ENCODE data around the gene ECEL1. TPM values are rescaled to one million over a fixed set of nuclear protein-coding genes. Genes with fewer than 3 reads are reported as not detected.

The ECEL1 gene
- polyA plus RNA-seq, 3 donors from 2014 or later, result not detected

DNA sequence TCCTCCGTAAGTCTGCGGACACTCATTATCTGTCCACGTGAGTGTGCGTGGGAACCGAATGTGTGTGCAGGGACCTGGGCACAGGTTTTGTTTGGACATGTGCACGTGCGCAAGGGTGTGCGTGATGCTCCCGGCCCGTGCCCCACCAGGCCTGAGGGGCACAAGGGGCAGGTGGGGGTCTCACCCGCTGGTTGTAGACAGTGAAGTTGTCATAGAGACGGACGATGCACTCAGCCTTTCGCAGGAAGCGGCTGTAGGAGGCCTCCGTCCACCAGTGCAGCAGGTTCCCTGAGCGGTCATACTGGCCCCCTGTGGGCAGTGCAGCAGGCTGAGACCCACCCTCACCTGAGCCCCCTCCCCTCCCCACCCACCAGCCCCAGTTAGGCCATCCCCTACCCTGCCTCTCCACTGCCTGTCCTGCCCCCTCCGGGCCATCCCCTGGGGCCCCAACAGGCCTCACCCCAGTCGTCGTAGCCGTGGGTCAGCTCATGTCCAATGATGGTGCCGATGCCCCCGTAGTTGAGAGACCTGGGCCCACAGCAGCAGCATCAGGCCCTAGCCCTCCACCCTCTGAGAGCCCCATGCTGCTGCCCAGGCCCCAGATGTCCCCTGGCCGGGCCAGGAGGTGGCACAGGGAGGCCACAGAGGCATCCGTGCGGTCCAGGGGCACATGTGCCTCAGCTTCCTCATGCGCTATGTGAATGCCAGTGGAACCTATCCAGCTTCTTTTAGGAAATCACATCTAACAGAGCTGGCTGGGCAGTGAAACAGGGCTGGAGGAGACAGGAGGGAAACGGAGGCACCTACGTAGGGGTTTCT, 6.1 kb downstream of the ECEL1 start:
- H3K27ac Mint-ChIP-seq, result no peak overlapping the region
- H3K4me1 Mint-ChIP-seq, result no peaks in the 10 kb centered on the region
- H3K36me3 Mint-ChIP-seq, result no peaks in the 10 kb centered on the region
- DNase-seq, result no peak
- H3K27me3 Mint-ChIP-seq (ENCODE audit: low read depth in 3 of 3), result peaks cover 0 to 2% (median 1%) of the 10 kb centered on the region in 3 donors
- no peaks in the 10 kb centered on the region for H3K9me3 Mint-ChIP-seq
- H3K4me3 Mint-ChIP-seq, result no peak overlapping the region

DNA sequence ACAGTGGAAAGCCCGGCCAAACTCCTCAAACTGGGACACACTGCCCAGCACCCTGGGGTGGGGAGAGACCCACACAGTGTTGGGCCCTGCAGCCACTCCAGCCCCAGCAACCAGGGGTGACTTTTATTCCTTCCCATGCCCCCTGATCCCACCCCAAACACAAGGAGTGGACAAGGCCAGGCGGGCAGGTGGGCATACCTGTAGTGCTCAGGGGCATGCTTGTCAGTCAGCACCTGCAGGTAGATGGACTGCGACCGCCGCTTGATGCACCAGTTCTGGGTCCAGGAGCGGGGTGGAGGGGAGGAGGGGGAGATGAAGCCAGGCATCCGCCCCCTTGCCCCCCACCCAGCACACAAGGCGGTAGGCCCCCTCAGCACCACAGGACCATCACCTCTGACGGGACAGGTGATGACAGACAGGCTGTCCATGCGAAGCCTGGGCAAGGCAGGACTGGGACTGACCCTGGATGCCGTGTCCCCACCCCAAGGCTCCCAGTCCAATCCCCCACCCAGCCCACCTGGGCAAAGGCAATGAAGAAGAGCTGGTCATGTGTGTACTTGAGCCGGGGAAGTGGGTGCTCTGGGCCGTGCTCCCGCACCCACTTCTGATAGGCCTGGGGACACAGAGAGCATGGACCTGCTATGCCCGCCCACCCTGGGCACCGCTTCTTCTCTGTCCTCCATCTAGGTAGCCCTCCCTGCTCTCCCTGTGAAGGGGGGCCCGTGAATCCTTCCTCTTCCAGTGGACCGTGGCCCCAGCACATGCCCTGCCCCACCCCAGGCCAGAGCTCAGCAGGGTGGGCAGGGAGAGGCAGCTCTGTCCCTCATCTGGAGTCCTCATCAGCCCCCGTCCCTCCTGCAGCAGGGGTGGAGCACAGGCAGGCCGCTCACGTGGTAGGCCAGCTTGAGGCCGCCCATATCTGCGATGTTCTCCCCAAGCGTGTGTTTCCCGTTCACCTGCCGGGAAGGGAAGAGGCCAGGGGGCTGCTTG, 7.1 kb downstream of the ECEL1 start:
- no peaks in the 10 kb centered on the region for H3K4me1 Mint-ChIP-seq
- no peaks in the 10 kb centered on the region for H3K9me3 Mint-ChIP-seq
- peaks cover 0 to 7% (median 1%) of the 10 kb centered on the region in 3 donors for H3K27me3 Mint-ChIP-seq (ENCODE audit: low read depth in 3 of 3)

DNA sequence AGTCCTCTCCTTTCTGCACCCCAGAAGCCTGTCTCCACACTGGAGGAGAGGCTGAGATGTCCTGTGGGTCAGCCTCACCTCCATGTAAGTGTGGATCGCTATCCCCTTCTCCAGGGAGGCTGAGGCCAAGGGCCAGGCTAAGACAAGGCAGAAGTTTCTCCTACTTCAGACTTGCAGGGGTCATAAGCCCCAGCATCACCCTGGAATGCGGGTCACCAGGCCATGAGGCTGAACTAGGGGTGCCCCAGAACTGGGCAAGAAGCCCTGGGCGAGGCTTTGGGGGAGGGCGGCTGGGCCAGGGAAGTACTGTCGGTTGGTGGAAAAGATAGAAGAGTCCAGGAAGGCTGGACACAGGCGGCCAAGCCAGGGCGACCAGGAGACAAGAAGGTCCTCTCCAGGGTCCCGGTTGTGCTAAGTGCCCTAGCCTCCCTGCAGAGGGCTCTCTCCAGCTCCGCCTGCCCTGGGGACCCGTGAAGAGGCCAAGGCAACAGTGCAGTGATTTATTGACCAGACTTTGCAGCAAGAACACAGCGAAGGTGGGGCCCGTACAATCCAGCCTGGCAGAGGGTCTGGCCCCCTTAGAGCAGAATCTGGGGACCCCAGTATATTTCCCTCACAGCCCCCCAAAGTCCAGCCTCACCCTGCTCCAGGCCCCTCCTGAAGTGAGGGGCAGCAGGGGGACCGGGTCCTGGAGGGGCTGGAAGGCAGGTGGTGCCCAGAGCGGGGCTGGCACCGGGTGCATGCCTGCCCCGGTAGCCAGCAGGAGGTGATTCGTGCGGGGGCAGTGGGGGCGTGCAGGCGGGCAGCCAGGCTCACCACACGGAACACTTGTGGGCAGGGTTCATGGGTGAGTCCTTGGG, 8.1 kb downstream of the ECEL1 start:
- no peak overlapping the region for H3K4me3 Mint-ChIP-seq
- peaks cover 0 to 12% (median 1%) of the 10 kb centered on the region in 3 donors for H3K27me3 Mint-ChIP-seq (ENCODE audit: low read depth in 3 of 3)
- no peaks in the 10 kb centered on the region for H3K36me3 Mint-ChIP-seq
- no peak for DNase-seq
- no peak overlapping the region for H3K27ac Mint-ChIP-seq
- no peaks in the 10 kb centered on the region for H3K9me3 Mint-ChIP-seq
- H3K4me1 Mint-ChIP-seq, result no peaks in the 10 kb centered on the region

More for the DNA sequence above, 7.1 kb downstream of the ECEL1 start:
- Mint-ChIP-seq H3K27ac (no peak overlapping the region), H3K36me3 (no peaks in the 10 kb centered on the region), H3K4me3 (no peak overlapping the region)
- DNase-seq, result no peak

- Mint-ChIP-seq H3K36me3 (no peaks in the 10 kb centered on the region), H3K4me1 (no peaks in the 10 kb centered on the region), H3K27me3 (ENCODE audit: low read depth in 3 of 3) (peaks cover 0 to 10% (median 0%) of the 10 kb centered on the region in 3 donors), H3K9me3 (no peaks in the 10 kb centered on the region), H3K4me3 (no peak overlapping the region), H3K27ac (no peak overlapping the region)
- DNase-seq, result no peak
Observed at GRCh38 chr2:232478571-232479340, 8.9 kb downstream of the ECEL1 start.

DNA sequence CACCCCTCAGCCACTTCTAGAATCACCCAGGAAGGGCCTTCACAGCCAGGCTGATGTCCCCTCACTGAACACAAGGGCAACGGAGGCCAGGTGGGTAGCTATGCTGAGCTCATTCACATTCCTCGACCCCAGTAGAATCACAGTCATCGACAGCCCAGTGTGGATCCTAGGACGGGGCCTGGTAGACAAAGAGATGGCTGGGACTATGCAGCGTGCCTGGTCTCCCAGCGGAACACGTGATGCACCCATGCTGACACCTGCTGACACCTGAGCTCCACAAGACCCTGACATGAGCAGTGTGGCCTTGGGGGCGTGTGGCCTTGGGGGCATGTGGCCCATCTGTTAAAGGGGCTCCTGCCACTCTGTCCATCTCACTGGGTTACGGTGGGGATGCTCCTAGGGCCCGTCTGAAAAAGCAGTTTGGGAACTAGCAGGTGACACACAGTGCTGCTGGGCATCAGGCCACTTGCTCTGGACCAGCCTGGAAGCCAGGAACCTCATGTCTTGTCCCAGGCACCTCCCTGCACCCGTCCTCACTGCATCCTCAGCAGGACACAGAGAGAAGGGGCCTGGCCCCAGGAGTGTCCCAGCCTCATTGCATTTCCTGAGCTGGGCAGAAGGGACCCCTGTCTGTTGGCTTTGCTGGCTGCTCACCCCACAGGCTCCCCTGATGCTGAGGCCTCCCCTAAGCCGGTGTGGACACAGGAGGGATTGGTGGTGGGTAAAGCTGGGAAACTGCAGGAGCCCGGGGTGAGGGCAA, 9.7 kb downstream of the ECEL1 start:
- Mint-ChIP-seq H3K27ac (no peak overlapping the region), H3K4me1 (no peaks in the 10 kb centered on the region), H3K27me3 (ENCODE audit: low read depth in 3 of 3) (peaks cover 0 to 14% (median 0%) of the 10 kb centered on the region in 3 donors), H3K36me3 (no peaks in the 10 kb centered on the region), H3K4me3 (no peak overlapping the region), H3K9me3 (no peaks in the 10 kb centered on the region)
- no peak for DNase-seq

GRCh38 chr2:232476791-232477190, 10.8 kb downstream of the ECEL1 start:
- Mint-ChIP-seq H3K27me3 (ENCODE audit: low read depth in 3 of 3) (peaks cover 0 to 20% (median 0%) of the 10 kb centered on the region in 3 donors), H3K4me1 (no peaks in the 10 kb centered on the region), H3K4me3 (no peak overlapping the region), H3K9me3 (peaks cover 0 to 4% (median 0%) of the 10 kb centered on the region in 6 donors), H3K36me3 (no peaks in the 10 kb centered on the region), H3K27ac (no peak overlapping the region)
- DNase-seq, result no peak

- Mint-ChIP-seq H3K4me1 (no peaks in the 10 kb centered on the region), H3K27me3 (ENCODE audit: low read depth in 3 of 3) (peaks cover 0 to 20% (median 0%) of the 10 kb centered on the region in 3 donors), H3K9me3 (peaks cover 0 to 4% (median 0%) of the 10 kb centered on the region in 6 donors), H3K36me3 (no peaks in the 10 kb centered on the region), H3K27ac (no peak overlapping the region), H3K4me3 (no peak overlapping the region)
- DNase-seq, result no peak
Observed at GRCh38 chr2:232476045-232476444, 11.6 kb downstream of the ECEL1 start.

- Mint-ChIP-seq H3K36me3 (no peaks in the 10 kb centered on the region), H3K4me1 (no peaks in the 10 kb centered on the region), H3K9me3 (peaks cover 0 to 4% (median 0%) of the 10 kb centered on the region in 6 donors), H3K27ac (no peak overlapping the region), H3K4me3 (no peak overlapping the region), H3K27me3 (ENCODE audit: low read depth in 3 of 3) (peaks cover 2 to 20% (median 3%) of the 10 kb centered on the region in 3 donors)
- no peak for DNase-seq
Observed at GRCh38 chr2:232473467-232473890, 14.2 kb downstream of the ECEL1 start.

DNA sequence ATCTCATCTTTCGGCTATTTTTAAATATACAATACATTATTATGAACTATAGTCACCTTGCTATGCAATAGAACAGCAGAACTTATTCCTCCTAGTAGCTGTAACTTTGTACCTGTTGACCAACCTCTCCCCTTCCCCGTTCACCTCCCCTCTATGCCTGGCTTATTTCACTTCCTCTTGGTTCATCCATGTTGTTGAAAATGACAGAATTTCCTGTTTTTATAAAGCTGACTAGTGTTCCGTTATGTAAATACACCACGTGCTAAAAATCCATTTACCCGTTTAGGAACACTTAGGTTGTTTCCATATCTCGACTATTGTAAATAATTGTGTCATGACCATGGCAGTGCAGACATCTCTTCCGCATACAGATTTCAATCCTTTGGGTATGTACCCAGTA, 21.4 kb downstream of the ECEL1 start:
- Mint-ChIP-seq H3K4me3 (no peak overlapping the region), H3K27me3 (ENCODE audit: low read depth in 3 of 3) (peaks cover 2 to 7% (median 7%) of the 10 kb centered on the region in 3 donors), H3K9me3 (no peaks in the 10 kb centered on the region), H3K27ac (no peak overlapping the region), H3K4me1 (no peaks in the 10 kb centered on the region), H3K36me3 (no peaks in the 10 kb centered on the region)
- no peak for DNase-seq

- H3K9me3 Mint-ChIP-seq, result no peaks in the 10 kb centered on the region
- H3K4me3 Mint-ChIP-seq, result no peak overlapping the region
- no peaks in the 10 kb centered on the region for H3K36me3 Mint-ChIP-seq
- no peak overlapping the region for H3K27ac Mint-ChIP-seq
- no peak for DNase-seq
- no peaks in the 10 kb centered on the region for H3K4me1 Mint-ChIP-seq
- peaks cover 3 to 7% (median 4%) of the 10 kb centered on the region in 3 donors for H3K27me3 Mint-ChIP-seq (ENCODE audit: low read depth in 3 of 3)
Observed at GRCh38 chr2:232465061-232465460, 22.6 kb downstream of the ECEL1 start.

- no peak overlapping the region for H3K4me3 Mint-ChIP-seq
- no peak overlapping the region for H3K27ac Mint-ChIP-seq
- H3K4me1 Mint-ChIP-seq, result no peaks in the 10 kb centered on the region
- no peaks in the 10 kb centered on the region for H3K9me3 Mint-ChIP-seq
- no peaks in the 10 kb centered on the region for H3K36me3 Mint-ChIP-seq
- peaks cover 3 to 7% (median 5%) of the 10 kb centered on the region in 3 donors for H3K27me3 Mint-ChIP-seq (ENCODE audit: low read depth in 3 of 3)
- no peak for DNase-seq
Observed at GRCh38 chr2:232464544-232464885, 23.1 kb downstream of the ECEL1 start.
